Spleen (tissue), 11 donors: Measurements from ENCODE around the gene MZF1. TPM values are rescaled to one million over a fixed set of nuclear protein-coding genes. Genes with fewer than 3 reads are reported as not detected.

Experiments used
- DNase-seq: peaks from one replicate; pipeline ENCODE4 v3.0.0-alpha.2; 2020
- H3K27ac ChIP-seq, 8 donors: fragments of 200-600 bp; sonication (generic) in 7 of 8; 1 replicate in 4 of 8; 2 replicates in 4 of 8; pipeline versions ENCODE4 v1.5.0 to v1.8.0; 2016 to 2021; ENCODE audit warnings: inconsistent platforms in 4 of 8, mild to moderate bottlenecking in 4 of 8, moderate library complexity in 1 of 8
- H3K27me3 ChIP-seq, 7 donors: fragments of 200-600 bp; sonication (generic) in 6 of 7; replicated peaks in 1 of 7; 1 replicate in 4 of 7; 2 replicates in 3 of 7; pipeline versions ENCODE4 v1.5.0 to v1.8.0; 2016 to 2021; ENCODE audit warnings: inconsistent platforms in 3 of 7, mild to moderate bottlenecking in 1 of 7
- H3K36me3 ChIP-seq, 6 donors: fragments of 200-600 bp; sonication (generic) in 5 of 6; 1 replicate in 4 of 6; 2 replicates in 2 of 6; pipeline versions ENCODE4 v1.5.0 to v1.8.0; 2016 to 2021; ENCODE audit warnings: inconsistent platforms in 2 of 6
- H3K4me1 ChIP-seq, 6 donors: fragments of 200-600 bp; sonication (generic) in 5 of 6; 1 replicate in 3 of 6; 2 replicates in 3 of 6; pipeline versions ENCODE4 v1.5.0 to v1.8.0; 2016 to 2021; ENCODE audit warnings: inconsistent platforms in 3 of 6
- H3K4me3 ChIP-seq, 8 donors: fragments of 200-600 bp; sonication (generic) in 7 of 8; 1 replicate in 4 of 8; 2 replicates in 4 of 8; pipeline versions ENCODE4 v1.5.0 to v1.8.0; 2016 to 2021; ENCODE audit warnings: inconsistent platforms in 4 of 8, mild to moderate bottlenecking in 4 of 8, moderate library complexity in 2 of 8
- H3K9me3 ChIP-seq, 8 donors: fragments of 200-600 bp; sonication (generic) in 7 of 8; 1 replicate in 4 of 8; 2 replicates in 4 of 8; pipeline versions ENCODE4 v1.5.0 to v1.8.0; 2016 to 2021; ENCODE audit warnings: inconsistent platforms in 4 of 8
- CTCF ChIP-seq, 11 experiments: fragments of 200-600 bp in 7 of 11; fragments of 450-650 bp in 4 of 11; sonication (generic) in 4 of 11; IDR thresholded peaks in 8 of 11; conservative IDR thresholded peaks in 3 of 11; 1 replicate in 7 of 11; 2 replicates in 4 of 11; pipeline versions ENCODE4 v1.4.0 to v1.8.0; 2016 to 2021; ENCODE audit warnings: antibody characterized with exemption in 11 of 11, inconsistent platforms in 4 of 11, mild to moderate bottlenecking in 1 of 11
- POLR2A ChIP-seq, 3 donors: fragments of 450-650 bp; IDR thresholded peaks; one replicate each; pipeline ENCODE4 v1.5.1; 2017; ENCODE audit warnings: antibody characterized with exemption in 3 of 3, mild to moderate bottlenecking in 1 of 3
- POLR2AphosphoS5 ChIP-seq, 3 donors: sonication (generic); formaldehyde crosslinking; IDR thresholded peaks; one replicate each; pipeline ENCODE4 v1.5.1; 2017; ENCODE audit warnings: antibody characterized with exemption in 3 of 3
- WGBS, 5 donors: extraction: QIAGEN DNeasy Blood & Tissue Kit in 3 of 5; methylation state at CpG; one replicate each; pipeline versions ENCODE4 v1.1.5 to v1.1.7; 2013 to 2018; 5-methylcytosine and 5-hydroxymethylcytosine counted together
- intact Hi-C: fragments of 100-400 bp; cut with DNase I; formaldehyde crosslinking; loops from one replicate; pipeline ENCODE4 v1.15.0; 2023; ENCODE audit warnings: low total_unique reads
- polyA plus RNA-seq, 3 donors: library from polyadenylated mRNA; stranded (reverse); fragments of 200-250 nt; gene quantifications; one replicate each; pipeline ENCODE4 v1.2.1, GENCODE V29; 2013
- total RNA-seq, 7 donors: library from RNA; depleted of rRNA in 3 of 7; stranded (reverse); fragments of >200 nt in 3 of 7; fragmentation: NEBNext Ultra II Directional in 4 of 7; extraction: Animal tissue kit (Norgen Biotek cat#: 25700) in 4 of 7; gene quantifications; one replicate each; pipeline versions ENCODE4 v1.1.0 to v1.2.1, GENCODE V29; 2016 to 2021
- donor health status: healthy with polysubstance abuse.
- donor health status: DM: no; HTN: no; CAD: no; lungs with moderate emphysema.
- donor health status: DM: no; HTN: no; CAD: no.
- donor health status: Bipolar disorder and iron deficiency.
- donor health status: healthy.
- donor health status: DM: no; HTN: no; CAD: no.
- donor health status: DM: yes; HTN: yes; CAD: no.

MZF1 gene
- total and polyA plus RNA-seq, 10 donors, result 13.2 to 41.6 (median 35.6) TPM

GRCh38 chr19:58555920-58556621 lies 17.1 kb downstream of the MZF1 start:
- Histone ChIP-seq H3K36me3 (peaks cover 0 to 49% (median 41%) of the 10 kb centered on the region in 6 donors), H3K9me3 (no peaks in the 10 kb centered on the region), H3K27ac (peak overlapping the region in 6 of 8 donors; percentile 95 to 100 (median 99)), H3K4me1 (peaks cover 36 to 75% (median 61%) of the 10 kb centered on the region in 6 donors), H3K4me3 (peak overlapping the region in 2 of 8 donors; percentile 73 to 90), H3K27me3 (no peaks in the 10 kb centered on the region)
- intact Hi-C loops, result no loop called here
- whole genome bisulfite sequencing, 5 donors, result 79 to 86% (median 81%) methylated on average over 16 of the region's 16 CpGs
- peak; percentile 84 for DNase-seq
- TF ChIP-seq CTCF (IDR thresholded peaks at IDR 0.05 in 8 of 11, conservative IDR thresholded peaks at IDR 0.05 in 3 of 11), result no peak
- TF ChIP-seq POLR2A (IDR thresholded peaks at IDR 0.05), result no peak
- no peak for TF ChIP-seq POLR2AphosphoS5 (IDR thresholded peaks at IDR 0.05)

- intact Hi-C loops, result no loop called here
- no peak for TF ChIP-seq POLR2A (IDR thresholded peaks at IDR 0.05)
- no peak for TF ChIP-seq POLR2AphosphoS5 (IDR thresholded peaks at IDR 0.05)
- no peak for TF ChIP-seq CTCF (IDR thresholded peaks at IDR 0.05 in 8 of 11, conservative IDR thresholded peaks at IDR 0.05 in 3 of 11)
- 39 to 52% (median 47%) methylated on average over 4 of the region's 4 CpGs for WGBS, 5 donors
- H3K9me3 ChIP-seq, result no peaks in the 10 kb centered on the region
- no peak for DNase-seq
- H3K4me3 ChIP-seq, result peak overlapping the region; percentile 4 to 90 (median 72)
- H3K27ac ChIP-seq, result peak overlapping the region; percentile 95 to 100 (median 97)
- peaks cover 0 to 55% (median 47%) of the 10 kb centered on the region in 6 donors for H3K36me3 ChIP-seq
- peaks cover 36 to 69% (median 58%) of the 10 kb centered on the region in 6 donors for H3K4me1 ChIP-seq
- H3K27me3 ChIP-seq, result no peaks in the 10 kb centered on the region
Observed at GRCh38 chr19:58555369-58555885, 17.7 kb downstream of the MZF1 start.

DNA sequence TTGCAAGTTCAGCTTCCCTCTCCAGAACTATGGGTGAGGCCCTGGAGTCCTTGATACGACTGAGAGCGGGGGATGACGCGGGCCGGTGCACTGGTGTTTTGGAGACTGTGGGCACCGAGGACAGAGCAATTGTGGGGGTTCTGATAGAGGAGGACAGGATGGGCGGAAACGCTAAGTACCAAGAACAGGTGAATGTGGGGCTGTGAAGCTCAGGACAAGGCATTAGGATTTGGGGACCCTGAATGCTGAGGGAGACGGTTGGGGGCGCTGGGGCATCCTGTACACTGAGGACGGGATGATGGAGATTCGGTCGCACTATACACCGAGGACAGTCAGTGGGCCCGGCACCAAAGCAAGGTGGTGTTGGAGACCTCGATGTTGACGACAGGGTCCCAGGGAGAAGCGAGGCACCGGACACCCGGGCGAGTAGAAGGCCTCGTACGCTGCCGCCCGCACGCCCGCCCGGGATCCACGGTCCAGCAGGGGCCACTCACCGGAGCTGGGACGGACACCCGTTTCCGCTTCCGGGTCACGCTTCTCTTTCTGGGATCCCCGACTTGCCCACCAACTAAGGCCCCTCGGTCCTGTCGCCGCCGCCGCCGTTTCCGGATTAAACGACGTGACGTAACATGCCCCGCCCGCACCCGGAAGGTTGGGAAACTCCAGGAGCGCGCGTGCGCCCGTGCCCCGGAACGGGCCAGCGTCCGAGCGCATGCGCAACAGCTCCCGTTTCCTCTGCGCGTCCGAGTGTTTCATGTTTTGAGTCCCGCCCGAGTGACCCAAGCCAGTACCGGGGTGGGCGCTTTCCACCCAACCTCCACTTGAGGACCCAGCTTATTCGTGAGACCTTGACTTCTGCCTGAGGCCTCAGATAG lies 18.4 kb downstream of the MZF1 start, which contains the start of gene CHMP2A:
TSS of gene CHMP2A (minus strand) at position 612 of the 875 bp plus-strand sequence. CDS start 893 bp downstream, outside the sequence.
- Histone ChIP-seq H3K27me3 (no peaks in the 10 kb centered on the region), H3K27ac (peak within 1 kb of the TSS; percentile 95 to 100 (median 98)), H3K9me3 (no peaks in the 10 kb centered on the region), H3K36me3 (peaks cover 3 to 62% (median 54%) of the 10 kb centered on the region in 6 donors), H3K4me1 (peaks cover 34 to 62% (median 51%) of the 10 kb centered on the region in 6 donors), H3K4me3 (peak within 1 kb of the TSS; percentile 62 to 90 (median 72))
- intact Hi-C loops, result no loop called here
- 1% methylated on average over 33 to 69 of the region's 69 CpGs for WGBS, 5 donors
- peak in 2 of 3 donors; percentile 29 to 34 for TF ChIP-seq POLR2A (IDR thresholded peaks at IDR 0.05)
- peak; percentile 94 to 97 (median 96) for TF ChIP-seq POLR2AphosphoS5 (IDR thresholded peaks at IDR 0.05)
- peak in 1 of 11 experiments; percentile 18 for TF ChIP-seq CTCF (IDR thresholded peaks at IDR 0.05 in 8 of 11, conservative IDR thresholded peaks at IDR 0.05 in 3 of 11)
- peak; percentile 100 for DNase-seq
